Transverse colon (tissue), 4 donors: Measurements from ENCODE around the gene SLC4A3. TPM values are rescaled to one million over a fixed set of nuclear protein-coding genes. Genes with fewer than 3 reads are reported as not detected.

Experiments
- DNase-seq: peaks from one replicate; pipeline ENCODE4 v3.0.0-alpha.2; 2019
- H3K27ac ChIP-seq, 4 donors: fragments of 200-600 bp; sonication (generic); 2 replicates each; pipeline ENCODE4 v1.5.1; 2016 to 2018; ENCODE audit warnings: inconsistent platforms in 4 of 4
- H3K27me3 ChIP-seq: fragments of 200-600 bp; sonication (generic); 2 replicates; pipeline ENCODE4 v1.5.1; 2017; ENCODE audit warnings: inconsistent platforms
- H3K36me3 ChIP-seq, 4 donors: fragments of 200-600 bp; sonication (generic); 2 replicates each; pipeline ENCODE4 v1.5.1; 2017 to 2019; ENCODE audit warnings: inconsistent platforms in 4 of 4
- H3K4me1 ChIP-seq, 4 donors: fragments of 200-600 bp; sonication (generic); 2 replicates each; pipeline ENCODE4 v1.5.1; 2017 to 2020; ENCODE audit warnings: inconsistent platforms in 4 of 4
- H3K4me3 ChIP-seq, 4 donors: fragments of 200-600 bp; sonication (generic); 1 replicate in 1 of 4; 2 replicates in 3 of 4; pipeline versions ENCODE4 v1.5.1 to v1.6.1; 2017 to 2019; ENCODE audit warnings: inconsistent platforms in 4 of 4
- H3K9me3 ChIP-seq, 2 donors: fragments of 200-600 bp; sonication (generic); 2 replicates each; pipeline ENCODE4 v1.5.1; 2017 to 2019; ENCODE audit warnings: inconsistent platforms in 2 of 2
- EP300 ChIP-seq: sonication (generic); formaldehyde crosslinking; IDR thresholded peaks from one replicate; pipeline ENCODE4 v1.6.1; 2017; ENCODE audit warnings: antibody characterized with exemption, low read depth
- POLR2A ChIP-seq: fragments of 450-650 bp; IDR thresholded peaks from one replicate; pipeline ENCODE4 v1.6.1; 2016; ENCODE audit warnings: antibody characterized with exemption, mild to moderate bottlenecking, moderate library complexity
- POLR2AphosphoS5 ChIP-seq, 3 donors: sonication (generic); formaldehyde crosslinking; IDR thresholded peaks; one replicate each; pipeline ENCODE4 v1.6.1; 2016; ENCODE audit warnings: antibody characterized with exemption in 3 of 3
- WGBS, 2 donors: methylation state at CpG; one replicate each; pipeline ENCODE4 v1.1.5; 2018; ENCODE audit warnings: low coverage in 1 of 2; 5-methylcytosine and 5-hydroxymethylcytosine counted together
- in situ Hi-C, 4 donors: fragments of 200-750 bp; cut with MboI; loops; one replicate each; pipeline versions ENCODE4 v1.15.0 to v1.15.1; 2017; ENCODE audit warnings: low sequenced_read_pairs in 3 of 4, low pct_ligation_motif_present in 1 of 4, low pct_unique_long_range_greater_than_20kb in 1 of 4
- intact Hi-C: fragments of 100-400 bp; cut with DNase I; formaldehyde crosslinking; loops from one replicate; pipeline ENCODE4 v1.15.1; 2023; ENCODE audit warnings: low total_unique reads
- small RNA-seq, 4 donors: library from RNA; depleted of rRNA; stranded (forward); fragments of <200 nt; gene quantifications; one replicate each; pipeline ENCODE3, GENCODE V24; 2016
- total RNA-seq, 4 donors: library from RNA; depleted of rRNA; stranded (reverse); fragments of >200 nt; gene quantifications; one replicate each; pipeline ENCODE4 v1.1.0, GENCODE V29; 2016
- TF ChIP-seq, protein P1 (sequence below), 5 experiments: fragments of 200-600 bp in 3 of 5; fragments of 450-650 bp in 2 of 5; sonication (generic) in 3 of 5; IDR thresholded peaks; 1 replicate in 2 of 5; 2 replicates in 3 of 5; pipeline ENCODE4 v1.5.1; 2016 to 2017; ENCODE audit warnings: antibody characterized with exemption in 5 of 5, inconsistent platforms in 3 of 5, mild to moderate bottlenecking in 2 of 5, moderate library complexity in 1 of 5

SLC4A3 gene
- total RNA-seq, 4 donors from 2014 or later: 0.32 to 25.9 (median 0.68) TPM; not detected in 1

DNA sequence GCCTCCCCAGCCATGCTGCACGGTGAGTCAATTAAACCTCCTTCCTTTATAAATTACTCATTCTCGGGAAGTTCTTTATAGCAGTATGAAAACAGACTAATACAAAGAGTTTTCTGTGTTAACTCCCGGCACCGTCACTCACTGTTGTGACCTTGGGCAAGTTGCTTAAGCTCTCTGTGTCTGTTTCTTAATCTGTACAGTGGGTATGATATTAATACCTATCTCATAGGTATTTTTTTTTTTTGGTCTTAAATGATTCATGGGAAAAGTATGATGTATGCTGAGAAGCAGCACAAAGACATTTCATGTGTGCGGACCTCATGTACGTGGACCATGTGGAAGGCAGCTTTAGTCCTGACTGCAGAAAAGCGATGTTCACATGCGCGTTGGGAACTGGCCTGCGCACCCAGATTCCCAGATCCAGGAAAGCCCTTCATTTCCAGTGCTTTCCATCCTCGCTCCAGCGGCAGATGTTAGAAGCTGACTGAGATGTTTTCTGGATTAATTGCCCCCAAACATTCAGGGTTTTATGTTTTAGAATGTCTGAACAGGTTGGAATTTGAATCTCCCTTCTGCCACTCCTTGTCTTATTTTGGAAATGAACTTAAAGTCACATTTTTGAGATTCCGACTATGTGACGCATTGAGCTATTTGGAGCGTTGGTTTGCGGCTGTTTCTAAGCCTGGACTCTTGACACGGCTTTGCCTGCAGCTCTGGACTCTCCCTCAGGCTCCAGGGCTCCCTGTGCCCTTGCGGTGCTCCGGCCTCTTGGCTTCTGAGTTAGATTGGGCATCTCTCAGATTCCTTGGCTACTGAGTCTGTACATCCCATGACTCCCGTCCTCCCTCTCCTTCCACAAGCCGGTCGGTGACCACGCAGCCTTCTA is 61.4 kb downstream of the SLC4A3 start:
- in situ Hi-C loops (no loop called here), intact Hi-C loops (no loop called here)
- Histone ChIP-seq H3K27ac (peak overlapping the region in 1 of 4 donors; percentile 37), H3K27me3 (peaks cover 41% of the 10 kb centered on the region), H3K4me1 (peaks cover 0 to 9% (median 2%) of the 10 kb centered on the region in 4 donors), H3K36me3 (no peaks in the 10 kb centered on the region), H3K4me3 (no peak overlapping the region), H3K9me3 (no peaks in the 10 kb centered on the region)
- DNase-seq: no peak
- TF ChIP-seq POLR2AphosphoS5 (IDR thresholded peaks at IDR 0.05) (no peak), POLR2A (no peak), EP300 (no peak)
- TF ChIP-seq, protein P1, sequence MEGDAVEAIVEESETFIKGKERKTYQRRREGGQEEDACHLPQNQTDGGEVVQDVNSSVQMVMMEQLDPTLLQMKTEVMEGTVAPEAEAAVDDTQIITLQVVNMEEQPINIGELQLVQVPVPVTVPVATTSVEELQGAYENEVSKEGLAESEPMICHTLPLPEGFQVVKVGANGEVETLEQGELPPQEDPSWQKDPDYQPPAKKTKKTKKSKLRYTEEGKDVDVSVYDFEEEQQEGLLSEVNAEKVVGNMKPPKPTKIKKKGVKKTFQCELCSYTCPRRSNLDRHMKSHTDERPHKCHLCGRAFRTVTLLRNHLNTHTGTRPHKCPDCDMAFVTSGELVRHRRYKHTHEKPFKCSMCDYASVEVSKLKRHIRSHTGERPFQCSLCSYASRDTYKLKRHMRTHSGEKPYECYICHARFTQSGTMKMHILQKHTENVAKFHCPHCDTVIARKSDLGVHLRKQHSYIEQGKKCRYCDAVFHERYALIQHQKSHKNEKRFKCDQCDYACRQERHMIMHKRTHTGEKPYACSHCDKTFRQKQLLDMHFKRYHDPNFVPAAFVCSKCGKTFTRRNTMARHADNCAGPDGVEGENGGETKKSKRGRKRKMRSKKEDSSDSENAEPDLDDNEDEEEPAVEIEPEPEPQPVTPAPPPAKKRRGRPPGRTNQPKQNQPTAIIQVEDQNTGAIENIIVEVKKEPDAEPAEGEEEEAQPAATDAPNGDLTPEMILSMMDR (IDR thresholded peaks at IDR 0.05): no peak
- WGBS, 2 donors: 63 to 68% methylated on average over 16 to 23 of the region's 23 CpGs

DNA sequence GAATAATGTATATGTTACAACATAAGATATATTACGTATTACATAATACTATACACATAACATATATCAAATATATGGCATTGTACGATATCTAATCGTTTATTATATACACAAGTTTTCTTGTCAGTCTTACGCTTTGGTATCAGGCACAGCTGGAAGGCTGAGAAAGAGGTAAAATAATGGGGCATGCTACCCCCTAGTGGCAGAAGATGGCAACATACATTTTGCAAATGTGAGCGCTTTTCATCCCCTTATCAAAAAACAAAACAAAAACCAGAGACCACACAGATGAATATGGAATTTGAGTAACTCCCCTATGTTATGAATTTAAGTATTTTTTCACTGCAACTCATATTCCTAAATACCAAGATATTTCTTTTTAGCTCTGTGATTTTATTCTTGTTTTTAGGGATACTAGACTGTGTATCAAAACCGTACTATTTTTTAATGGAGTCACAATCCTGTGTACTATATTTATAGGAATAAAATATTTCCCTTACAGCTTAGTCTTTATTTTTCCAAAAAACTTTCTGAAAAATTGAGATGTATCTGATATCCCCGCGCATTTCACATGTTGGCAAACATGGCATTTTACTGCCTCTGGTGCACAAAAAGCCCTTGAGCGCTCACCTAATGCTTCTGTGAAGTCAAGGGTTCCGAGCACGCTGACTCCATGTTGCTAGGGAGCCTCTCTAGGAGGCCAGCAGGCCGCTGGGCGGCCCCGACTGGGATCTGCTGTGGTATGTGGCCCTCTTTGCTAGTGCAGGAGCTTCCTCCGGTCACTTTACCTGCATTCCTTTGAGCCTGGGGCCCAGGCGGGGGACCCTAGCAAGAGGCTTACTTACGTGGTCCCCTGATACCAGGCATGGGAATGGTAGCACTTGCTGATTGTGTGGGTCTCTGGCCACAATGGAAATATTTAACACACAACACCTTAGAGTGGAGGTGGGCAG is 62.5 kb downstream of the SLC4A3 start:
- in situ Hi-C loops (no loop called here), intact Hi-C loops (no loop called here)
- no peaks in the 10 kb centered on the region for H3K36me3 ChIP-seq
- H3K4me1 ChIP-seq: peaks cover 0 to 6% (median under 1%) of the 10 kb centered on the region in 4 donors
- H3K27me3 ChIP-seq: peaks cover 42% of the 10 kb centered on the region
- peak; percentile 29 for DNase-seq
- TF ChIP-seq, protein P1 (IDR thresholded peaks at IDR 0.05): peak; percentile 75 to 85 (median 76)
- TF ChIP-seq EP300 (no peak), POLR2AphosphoS5 (IDR thresholded peaks at IDR 0.05) (no peak), POLR2A (no peak)
- H3K4me3 ChIP-seq: no peak overlapping the region
- WGBS, 2 donors: 37 to 50% methylated on average over 11 to 17 of the region's 17 CpGs
- no peaks in the 10 kb centered on the region for H3K9me3 ChIP-seq
- H3K27ac ChIP-seq: no peak overlapping the region

DNA sequence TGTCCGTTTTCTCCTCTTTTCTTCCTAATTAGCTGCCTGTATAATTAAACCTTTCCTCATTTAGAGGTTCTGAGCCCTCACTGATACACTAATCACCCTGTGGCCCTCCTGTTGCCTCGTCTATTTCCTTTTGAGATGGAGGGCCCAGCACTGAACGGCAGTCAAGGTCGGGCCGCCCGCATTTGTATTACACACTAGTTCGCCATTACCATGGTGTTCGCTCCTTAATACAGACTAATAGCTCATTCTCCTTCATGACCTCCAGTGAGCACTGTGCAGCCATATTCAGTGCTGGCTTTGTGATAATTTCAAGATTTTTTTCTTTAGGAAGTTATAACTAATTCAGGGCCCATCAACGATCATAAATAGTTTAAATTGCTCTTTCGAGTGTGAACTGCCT is 64.1 kb downstream of the SLC4A3 start:
- H3K4me1 ChIP-seq: no peaks in the 10 kb centered on the region
- no peak overlapping the region for H3K4me3 ChIP-seq
- intact Hi-C loops: no loop called here
- no peaks in the 10 kb centered on the region for H3K9me3 ChIP-seq
- TF ChIP-seq EP300: no peak
- TF ChIP-seq, protein P1 (IDR thresholded peaks at IDR 0.05): no peak
- no peak for TF ChIP-seq POLR2AphosphoS5 (IDR thresholded peaks at IDR 0.05)
- no peak for TF ChIP-seq POLR2A
- in situ Hi-C loops: no loop called here
- no peak for DNase-seq
- 66 to 75% methylated on average over 10 of the region's 10 CpGs for WGBS, 2 donors
- H3K36me3 ChIP-seq: no peaks in the 10 kb centered on the region
- no peak overlapping the region for H3K27ac ChIP-seq
- peaks cover 44% of the 10 kb centered on the region for H3K27me3 ChIP-seq

Small RNA genes lying within 50 kb of the gene (small RNA-seq; reads per million reads assigned to genes)
- gene RN7SKP213: 0 to 0.28 (median 0) reads per million in 4 donors

Other genes with a start within 250 kb of the SLC4A3 start
- gene DNPEP, start 239.7 kb upstream of the SLC4A3 start, total RNA-seq: 100 to 1,000 TPM in 2 of 4 donors, 10 to 100 TPM in 2; 61.3 to 142 (median 104) TPM
- over 10,000 TPM in 1 of 4 donors, 1,000 to 10,000 TPM in 2, 100 to 1,000 TPM in 1; 1,000 to 12,373 (median 1,519) TPM for gene DES, start 209.3 kb upstream of the SLC4A3 start, total RNA-seq
- gene SPEG, start 192.8 kb upstream of the SLC4A3 start, total RNA-seq: 10 to 100 TPM; 26.5 to 95.8 (median 48.5) TPM
- 10 to 100 TPM; 25.1 to 41.1 (median 36.4) TPM for gene GMPPA, start 128.7 kb upstream of the SLC4A3 start, total RNA-seq
- gene ASIC4, start 113.1 kb upstream of the SLC4A3 start, total RNA-seq: not detected
- 10 to 100 TPM; 21.1 to 58.2 (median 52.1) TPM for gene CHPF, start 83.8 kb upstream of the SLC4A3 start, total RNA-seq
- gene TMEM198, start 83.6 kb upstream of the SLC4A3 start, total RNA-seq: 1 to 10 TPM in 3 of 4 donors, not detected in 1; 1.1 to 4.4 (median 1.2) TPM
- 10 to 100 TPM; 18.1 to 57.2 (median 19.0) TPM for gene OBSL1, start 56.1 kb upstream of the SLC4A3 start, total RNA-seq
- not detected for gene INHA, start 55.3 kb upstream of the SLC4A3 start, total RNA-seq
- gene STK11IP, start 29.8 kb upstream of the SLC4A3 start, total RNA-seq: 100 to 1,000 TPM in 1 of 4 donors, 10 to 100 TPM in 3; 16.2 to 117 (median 38.2) TPM